ENCODE data around the gene GTF2H1. TPM values are rescaled to one million over a fixed set of nuclear protein-coding genes. Genes with fewer than 3 reads are reported as not detected.

Gene GTF2H1
- total and polyA plus RNA-seq, 2 donors (not counting 1 experiment from before 2014, with no cell fraction given): 43.7 to 71.9 TPM

DNA sequence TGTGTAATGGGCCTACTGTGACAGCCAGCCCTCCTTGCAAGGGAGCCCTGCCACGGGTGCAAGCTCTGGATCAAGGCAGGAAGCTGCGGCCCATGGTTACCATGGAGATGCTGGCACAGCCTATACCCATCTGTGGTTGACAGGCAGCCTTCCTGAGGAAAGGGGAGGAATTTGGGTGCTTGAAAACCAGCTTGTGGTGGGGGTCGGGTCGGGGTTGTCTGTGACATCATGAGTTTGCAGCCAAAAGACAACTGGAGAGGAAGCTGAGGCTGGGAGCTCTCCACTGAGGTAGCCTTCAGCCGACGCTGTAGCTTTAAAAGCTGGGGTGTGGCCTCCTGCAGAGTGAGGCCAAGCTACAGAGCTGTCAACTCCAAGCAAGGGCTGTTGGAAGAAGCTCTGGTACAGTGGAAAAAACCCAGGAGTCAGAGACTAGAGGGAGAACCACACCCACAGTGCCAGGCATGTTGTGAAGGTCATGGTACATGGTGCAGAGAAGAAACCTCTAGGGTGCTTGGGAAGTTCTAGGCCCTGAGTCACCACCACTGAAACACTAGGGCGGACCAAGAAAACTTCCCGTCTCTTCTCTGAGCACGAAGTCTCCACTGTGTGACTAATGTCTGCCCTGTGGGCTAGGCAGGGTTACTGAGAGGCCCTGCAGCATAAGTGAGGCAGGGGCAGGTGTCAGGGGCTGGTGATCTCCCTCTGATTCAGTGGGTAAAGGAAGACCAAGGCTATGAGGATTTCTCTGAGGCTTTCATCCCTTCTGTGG, 61.2 kb downstream of the GTF2H1 start:
- H3K4me3 Mint-ChIP-seq: peak overlapping the region; percentile 37
- Histone ChIP-seq H3K4me3 (ENCODE audit: control extremely low read depth in 1 of 5, extremely low read depth in 1 of 5, insufficient read depth in 1 of 5, low read depth in 2 of 5, low read length in 4 of 5) (no peak overlapping the region), H3K9me3 (ENCODE audit: control extremely low read depth in 1 of 3, control insufficient read depth in 2 of 3, insufficient read depth in 1 of 3, low read length in 2 of 3) (no peaks in the 10 kb centered on the region), H3K27ac (ENCODE audit: low read length in 2 of 2) (peak overlapping the region; percentile 60 to 75), H3K4me1 (ENCODE audit: control insufficient read depth in 2 of 2, insufficient read depth in 2 of 2, low read length in 2 of 2) (peaks cover 17 to 18% of the 10 kb centered on the region in 2 donors), H4K20me1 (ENCODE audit: control insufficient read depth, insufficient read depth, low read length, poor library complexity, severe bottlenecking) (no peaks in the 10 kb centered on the region), H3K79me2 (ENCODE audit: control insufficient read depth, insufficient read depth, low read length) (no peaks in the 10 kb centered on the region), H2AFZ (ENCODE audit: insufficient read depth, low read depth, low read length, poor library complexity, severe bottlenecking) (peak overlapping the region; percentile 96), H3K27me3 (replicated peaks in 1 of 4; ENCODE audit: control extremely low read depth in 1 of 4, control insufficient read depth in 3 of 4, insufficient read depth in 4 of 4, low read length in 3 of 4) (no peaks in the 10 kb centered on the region), H3K9ac (ENCODE audit: low read length) (no peak overlapping the region), H3K36me3 (replicated peaks in 1 of 2; ENCODE audit: control extremely low read depth in 1 of 2, control insufficient read depth in 1 of 2, extremely low read depth in 1 of 2, insufficient read depth in 2 of 2, low read length in 1 of 2) (no peaks in the 10 kb centered on the region), H3K4me2 (replicated peaks; ENCODE audit: low read depth, low read length, poor library complexity, severe bottlenecking) (peak overlapping the region; percentile 50)
- WGBS (ENCODE audit: insufficient coverage): 5% methylated on average over 6 of the region's 9 CpGs
- peak overlapping the region; percentile 94 for H3K27ac Mint-ChIP-seq
- peaks cover 15% of the 10 kb centered on the region for H3K4me1 Mint-ChIP-seq
- DNase-seq (peak; percentile 19), ATAC-seq (ENCODE audit: low read depth) (peak; percentile 86)
- intact Hi-C loops (cut with micrococcal nuclease): loop anchor here (1.0 kb wide), 1 partner anchor 13 kb away; no protein-coding TSS in a partner anchor
- ChIA-PET CTCF (interaction anchor here (0.5 to 1.0 kb wide), 2 partner anchors 140 to 141 kb away, joined by 3 read pairs; no protein-coding TSS in a partner anchor), POLR2A (interaction anchor here (0.9 to 2.6 kb wide), 2 partner anchors 11 to 12 kb away, joined by 3 to 12 read pairs; partner anchors contain the start of gene LDHA)
- H3K27me3 Mint-ChIP-seq: no peaks in the 10 kb centered on the region
- H3K9me3 Mint-ChIP-seq (ENCODE audit: insufficient read depth): no peaks in the 10 kb centered on the region
- TF ChIP-seq, protein P1, sequence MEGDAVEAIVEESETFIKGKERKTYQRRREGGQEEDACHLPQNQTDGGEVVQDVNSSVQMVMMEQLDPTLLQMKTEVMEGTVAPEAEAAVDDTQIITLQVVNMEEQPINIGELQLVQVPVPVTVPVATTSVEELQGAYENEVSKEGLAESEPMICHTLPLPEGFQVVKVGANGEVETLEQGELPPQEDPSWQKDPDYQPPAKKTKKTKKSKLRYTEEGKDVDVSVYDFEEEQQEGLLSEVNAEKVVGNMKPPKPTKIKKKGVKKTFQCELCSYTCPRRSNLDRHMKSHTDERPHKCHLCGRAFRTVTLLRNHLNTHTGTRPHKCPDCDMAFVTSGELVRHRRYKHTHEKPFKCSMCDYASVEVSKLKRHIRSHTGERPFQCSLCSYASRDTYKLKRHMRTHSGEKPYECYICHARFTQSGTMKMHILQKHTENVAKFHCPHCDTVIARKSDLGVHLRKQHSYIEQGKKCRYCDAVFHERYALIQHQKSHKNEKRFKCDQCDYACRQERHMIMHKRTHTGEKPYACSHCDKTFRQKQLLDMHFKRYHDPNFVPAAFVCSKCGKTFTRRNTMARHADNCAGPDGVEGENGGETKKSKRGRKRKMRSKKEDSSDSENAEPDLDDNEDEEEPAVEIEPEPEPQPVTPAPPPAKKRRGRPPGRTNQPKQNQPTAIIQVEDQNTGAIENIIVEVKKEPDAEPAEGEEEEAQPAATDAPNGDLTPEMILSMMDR (IDR thresholded peaks at IDR 0.05): no peak
- TF ChIP-seq EZH2 (IDR thresholded peaks at IDR 0.05; ENCODE audit: borderline replicate concordance, insufficient read depth, low read depth, low read length, poor library complexity, severe bottlenecking): no peak
